Neural crest cell (in vitro differentiated cells): ENCODE results near the gene ZNF682. TPM values are rescaled to one million over a fixed set of nuclear protein-coding genes. Genes with fewer than 3 reads are reported as not detected.
A peak's percentile ranks its signal among the peaks of the same experiment; 100 is the strongest.
"Not testable (repeated sequence)": the region's sequence is repeated elsewhere in the genome, so short reads cannot be mapped to it uniquely, and the experiment has no call there.

ENCODE experiments used
- DNase-seq: peaks from one replicate; pipeline ENCODE4 v3.0.0; 2021; ENCODE audit warnings: low read depth, mixed read lengths, low spot score
- H3K27ac Mint-ChIP-seq: one replicate; pipeline ENCODE4 v1.8.0; 2021; ENCODE audit warnings: mild to moderate bottlenecking, mixed read lengths; ENCODE audit not compliant: unreplicated experiment
- H3K27me3 Mint-ChIP-seq: 2 replicates; pipeline ENCODE4 v1.8.0; 2021; ENCODE audit warnings: low read depth, mild to moderate bottlenecking, mixed read lengths
- H3K36me3 Mint-ChIP-seq: 2 replicates; pipeline ENCODE4 v1.8.0; 2021; ENCODE audit warnings: low read depth, mild to moderate bottlenecking, mixed read lengths
- H3K4me1 Mint-ChIP-seq: 2 replicates; pipeline ENCODE4 v1.8.0; 2021; ENCODE audit warnings: mixed read lengths
- H3K4me3 Mint-ChIP-seq: one replicate; pipeline ENCODE4 v1.8.0; 2021; ENCODE audit warnings: mild to moderate bottlenecking, mixed read lengths
- H3K9me3 Mint-ChIP-seq: 2 replicates; pipeline ENCODE4 v1.8.0; 2021; ENCODE audit warnings: mixed read lengths
- total RNA-seq: library from RNA; stranded (reverse); gene quantifications from 2 replicates; pipeline ENCODE4 v1.2.1, GENCODE V29; 2021
- TF ChIP-seq, protein P1 (sequence below): fragments of 200-600 bp; sonication (generic); conservative IDR thresholded peaks from 2 replicates; pipeline ENCODE4 v1.5.0; 2021; ENCODE audit warnings: antibody characterized with exemption, mild to moderate bottlenecking

Gene ZNF682
- total RNA-seq, 1 donor from 2014 or later, result 26.3 TPM

DNA sequence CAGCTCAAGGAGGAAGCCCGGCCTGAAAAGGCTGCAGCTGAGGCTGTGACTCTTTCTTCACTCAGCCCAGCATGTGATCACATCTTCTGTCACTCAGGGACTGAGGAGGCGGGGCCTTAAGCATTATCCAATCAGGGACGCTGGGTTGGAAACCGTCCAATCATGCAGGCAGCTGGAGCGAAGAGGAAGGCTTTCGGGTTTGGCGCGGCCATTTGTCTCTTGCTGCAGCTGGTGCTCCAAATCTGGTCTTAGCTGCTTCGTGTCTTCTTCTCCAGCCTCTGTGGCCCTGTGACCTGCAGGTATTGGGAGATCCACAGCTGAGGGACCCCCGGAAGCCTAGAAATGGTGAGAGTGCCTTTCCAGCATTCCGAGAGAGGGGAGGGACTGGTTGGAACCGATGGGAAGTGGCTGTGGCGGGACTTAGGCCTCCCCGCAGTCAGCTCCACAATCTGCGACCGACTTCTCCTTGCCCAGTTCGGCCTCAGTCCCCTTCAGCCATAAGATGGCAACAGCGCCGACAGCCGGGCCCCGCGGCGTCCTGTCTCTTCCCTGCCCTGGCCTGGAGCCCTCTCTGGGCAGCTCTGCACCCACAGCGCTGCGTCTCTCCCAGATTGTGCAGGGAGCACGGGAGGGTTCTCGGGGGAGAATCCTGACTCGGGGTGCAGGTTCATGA, 38.6 kb upstream of the ZNF682 start, which contains the start of gene ZNF90:
TSS of gene ZNF90 (plus strand) at position 210 of the 673 bp plus-strand sequence. CDS start at position 343, 133 bp downstream.
- Mint-ChIP-seq H3K9me3 (peaks cover 2% of the 10 kb centered on the region), H3K36me3 (peaks cover 29% of the 10 kb centered on the region), H3K27me3 (no peaks in the 10 kb centered on the region), H3K4me1 (peaks cover 39% of the 10 kb centered on the region), H3K27ac (peak within 1 kb of the TSS; percentile 98), H3K4me3 (peak within 1 kb of the TSS; percentile 97)
- TF ChIP-seq, protein P1, sequence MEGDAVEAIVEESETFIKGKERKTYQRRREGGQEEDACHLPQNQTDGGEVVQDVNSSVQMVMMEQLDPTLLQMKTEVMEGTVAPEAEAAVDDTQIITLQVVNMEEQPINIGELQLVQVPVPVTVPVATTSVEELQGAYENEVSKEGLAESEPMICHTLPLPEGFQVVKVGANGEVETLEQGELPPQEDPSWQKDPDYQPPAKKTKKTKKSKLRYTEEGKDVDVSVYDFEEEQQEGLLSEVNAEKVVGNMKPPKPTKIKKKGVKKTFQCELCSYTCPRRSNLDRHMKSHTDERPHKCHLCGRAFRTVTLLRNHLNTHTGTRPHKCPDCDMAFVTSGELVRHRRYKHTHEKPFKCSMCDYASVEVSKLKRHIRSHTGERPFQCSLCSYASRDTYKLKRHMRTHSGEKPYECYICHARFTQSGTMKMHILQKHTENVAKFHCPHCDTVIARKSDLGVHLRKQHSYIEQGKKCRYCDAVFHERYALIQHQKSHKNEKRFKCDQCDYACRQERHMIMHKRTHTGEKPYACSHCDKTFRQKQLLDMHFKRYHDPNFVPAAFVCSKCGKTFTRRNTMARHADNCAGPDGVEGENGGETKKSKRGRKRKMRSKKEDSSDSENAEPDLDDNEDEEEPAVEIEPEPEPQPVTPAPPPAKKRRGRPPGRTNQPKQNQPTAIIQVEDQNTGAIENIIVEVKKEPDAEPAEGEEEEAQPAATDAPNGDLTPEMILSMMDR, result no peak
- DNase-seq, result peak; percentile 82

DNA sequence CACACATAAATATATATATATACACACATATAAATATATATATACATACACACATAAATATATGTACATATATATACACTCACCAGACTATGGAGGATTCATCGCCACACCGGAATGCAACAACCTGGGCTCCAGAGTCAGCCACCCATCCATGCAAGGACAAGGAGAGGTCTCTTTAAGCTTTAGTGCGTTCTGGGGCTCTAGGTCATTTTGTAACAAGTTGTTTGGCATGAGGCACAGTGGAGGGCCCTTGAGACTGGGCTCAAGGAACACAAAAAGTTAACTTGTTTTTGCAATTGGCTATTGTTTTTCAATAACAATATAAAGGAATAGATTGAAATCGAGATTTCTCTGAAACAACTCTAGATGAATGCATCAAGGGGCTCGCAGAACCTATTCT, 33.6 kb upstream of the ZNF682 start:
- Mint-ChIP-seq H3K27me3 (peaks cover 9% of the 10 kb centered on the region), H3K36me3 (peaks cover 9% of the 10 kb centered on the region), H3K27ac (no peak overlapping the region), H3K4me1 (peaks cover 5% of the 10 kb centered on the region), H3K4me3 (no peak overlapping the region), H3K9me3 (peaks cover 26% of the 10 kb centered on the region)
- no peak for DNase-seq
- TF ChIP-seq, protein P1, result no peak

DNA sequence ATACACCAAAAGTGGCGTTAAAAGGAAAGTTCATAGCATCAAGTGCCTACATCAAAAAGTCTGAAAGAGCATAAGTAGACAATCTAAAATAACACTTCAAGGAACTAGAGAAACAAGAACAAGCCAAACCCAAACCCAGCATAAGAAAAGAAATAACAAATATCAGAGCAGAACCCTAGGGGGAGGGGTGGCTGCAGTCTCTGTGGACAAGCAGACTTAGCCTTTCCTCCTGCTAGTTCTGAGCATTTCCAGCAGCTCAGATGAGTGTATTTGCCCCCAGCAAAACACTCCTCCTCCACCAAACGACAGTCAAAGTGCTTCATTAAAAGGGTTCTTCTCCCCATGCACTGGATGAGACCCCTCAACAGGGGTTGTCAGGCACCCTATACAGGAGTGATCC, 31.4 kb upstream of the ZNF682 start:
- Mint-ChIP-seq H3K4me3 (no peak overlapping the region), H3K27me3 (peaks cover 11% of the 10 kb centered on the region), H3K27ac (no peak overlapping the region), H3K4me1 (no peaks in the 10 kb centered on the region), H3K9me3 (peaks cover 26% of the 10 kb centered on the region), H3K36me3 (peaks cover 9% of the 10 kb centered on the region)
- TF ChIP-seq, protein P1, result no peak
- no peak for DNase-seq

DNA sequence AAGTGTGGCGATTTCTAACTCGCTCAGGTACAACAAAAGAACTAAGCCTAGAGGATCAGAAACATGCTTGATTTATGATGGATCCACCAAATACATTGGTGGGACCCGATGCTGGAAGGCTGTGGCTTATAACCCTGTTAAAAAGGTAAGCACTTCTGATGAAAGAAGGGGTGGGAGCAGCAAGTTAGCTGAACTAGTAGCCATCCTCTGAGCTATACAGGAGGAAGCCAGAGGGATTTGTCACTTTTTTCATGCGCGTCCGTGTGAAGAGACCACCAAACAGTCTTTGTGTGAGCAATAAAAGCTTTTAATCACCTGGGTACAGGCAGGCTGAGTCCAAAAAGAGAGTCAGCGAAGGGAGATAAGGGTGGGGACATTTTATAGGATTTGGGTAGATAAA, 29.3 kb upstream of the ZNF682 start:
- H3K27ac Mint-ChIP-seq, DNase-seq, H3K4me1 Mint-ChIP-seq, H3K4me3 Mint-ChIP-seq, H3K36me3 Mint-ChIP-seq: not testable (repeated sequence)
- Mint-ChIP-seq H3K27me3 (peaks cover 11% of the 10 kb centered on the region), H3K9me3 (peaks cover 26% of the 10 kb centered on the region)

DNA sequence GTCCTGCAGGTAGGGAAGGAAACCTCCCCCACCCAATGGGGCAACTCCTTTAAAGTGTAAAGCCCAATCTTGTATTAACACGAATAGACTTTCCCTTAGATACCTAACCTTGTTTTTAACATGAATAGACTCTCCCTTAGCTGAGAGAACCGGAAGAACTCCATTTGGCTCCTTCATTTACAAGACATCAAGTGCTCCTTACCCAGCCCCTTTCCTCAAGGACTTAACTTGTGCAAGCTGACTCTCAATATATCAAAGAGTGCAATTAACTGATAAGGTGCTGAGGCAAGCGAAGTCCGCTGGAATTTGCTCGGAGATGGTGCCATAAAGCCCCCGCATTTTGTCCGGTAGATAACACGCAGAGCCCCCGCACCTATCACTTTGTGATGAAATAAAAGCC, 28.6 kb upstream of the ZNF682 start:
- no peak for DNase-seq
- TF ChIP-seq, protein P1, result no peak
- Mint-ChIP-seq H3K27me3 (peaks cover 11% of the 10 kb centered on the region), H3K9me3 (peaks cover 24% of the 10 kb centered on the region), H3K36me3 (peaks cover 9% of the 10 kb centered on the region), H3K27ac (no peak overlapping the region), H3K4me1 (no peaks in the 10 kb centered on the region), H3K4me3 (no peak overlapping the region)

DNA sequence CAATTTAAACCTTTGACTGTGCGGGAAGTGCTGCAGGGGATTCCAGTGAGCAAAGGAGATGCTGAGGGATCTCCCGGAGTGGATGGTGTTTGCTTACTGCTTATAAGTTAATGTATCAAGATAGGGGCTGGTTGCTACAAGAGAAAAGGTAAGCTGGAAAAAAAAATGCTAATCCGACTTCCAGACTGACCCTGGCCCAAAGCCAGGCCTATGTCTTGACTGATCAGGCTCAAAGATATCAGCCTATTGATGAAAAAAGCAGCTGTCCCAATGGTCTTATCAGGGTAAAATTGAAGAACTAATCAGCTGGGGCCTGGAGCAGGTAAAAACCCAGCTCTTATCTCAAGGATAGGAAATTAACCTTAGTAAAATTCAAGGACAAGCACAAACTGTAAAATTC, 27.6 kb upstream of the ZNF682 start:
- peaks cover 11% of the 10 kb centered on the region for H3K27me3 Mint-ChIP-seq
- TF ChIP-seq, protein P1, result no peak
- no peak overlapping the region for H3K4me3 Mint-ChIP-seq
- no peak overlapping the region for H3K27ac Mint-ChIP-seq
- no peaks in the 10 kb centered on the region for H3K4me1 Mint-ChIP-seq
- H3K9me3 Mint-ChIP-seq, result peaks cover 22% of the 10 kb centered on the region
- H3K36me3 Mint-ChIP-seq, result peaks cover 9% of the 10 kb centered on the region
- DNase-seq, result no peak
